ENCODE measurements around the gene MOB2. TPM values are rescaled to one million over a fixed set of nuclear protein-coding genes. Genes with fewer than 3 reads are reported as not detected.
"Not testable (repeated sequence)": the region's sequence is repeated elsewhere in the genome, so short reads cannot be mapped to it uniquely, and the experiment has no call there.

Gene MOB2
- total RNA-seq, 1 donor from 2014 or later, result 41.3 TPM

DNA sequence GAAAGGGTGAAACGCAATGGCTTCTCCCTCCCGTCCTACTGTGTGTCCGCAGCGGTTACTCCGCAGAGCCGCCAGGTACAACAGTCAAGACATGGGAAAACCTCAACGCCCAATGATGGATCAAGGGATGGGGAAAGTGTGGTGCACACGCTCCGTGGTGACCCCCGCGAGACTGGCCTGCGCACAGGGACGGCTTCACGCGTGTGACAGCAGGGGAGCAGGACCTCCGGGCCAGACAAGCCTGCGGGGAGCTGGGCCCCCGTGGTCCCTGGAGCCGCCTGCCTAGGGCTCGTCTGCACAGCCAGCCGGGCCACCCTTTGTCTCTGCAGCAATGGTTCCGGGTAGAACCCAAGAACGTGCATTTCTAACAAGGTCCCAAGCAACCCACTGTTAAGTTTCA, 31.7 kb upstream of the MOB2 start:
- intact Hi-C loops (cut with micrococcal nuclease), result loop anchor here (5.0 kb wide), 1 partner anchor 256 kb away; no protein-coding TSS in a partner anchor

GRCh38 chr11:1517117-1518005, 30.8 kb upstream of the MOB2 start:
- intact Hi-C loops (cut with micrococcal nuclease), result loop anchor here (5.0 kb wide), 1 partner anchor 255 kb away; no protein-coding TSS in a partner anchor

- intact Hi-C loops (cut with micrococcal nuclease), result loop anchor here (5.0 kb wide), 1 partner anchor 254 kb away; no protein-coding TSS in a partner anchor
These were observed 29.9 kb upstream of the MOB2 start for GRCh38 chr11:1516273-1517067.

- intact Hi-C loops (cut with micrococcal nuclease), result loop anchor here (2.0 to 5.0 kb wide), 2 partner anchors 253 to 313 kb away; no protein-coding TSS in a partner anchor
These were observed 28.8 kb upstream of the MOB2 start for GRCh38 chr11:1515082-1516060.

- intact Hi-C loops (cut with micrococcal nuclease), result loop anchor here (2.0 to 5.0 kb wide), 2 partner anchors 252 to 312 kb away; no protein-coding TSS in a partner anchor
These were observed 27.9 kb upstream of the MOB2 start for GRCh38 chr11:1514336-1515061.

GRCh38 chr11:1513326-1514296, 27.0 kb upstream of the MOB2 start:
- intact Hi-C loops (cut with micrococcal nuclease), result loop anchor here (2.0 kb wide), 1 partner anchor 311 kb away; no protein-coding TSS in a partner anchor

GRCh38 chr11:1512531-1513258, 26.1 kb upstream of the MOB2 start:
- intact Hi-C loops (cut with micrococcal nuclease), result not testable (repeated sequence)

DNA sequence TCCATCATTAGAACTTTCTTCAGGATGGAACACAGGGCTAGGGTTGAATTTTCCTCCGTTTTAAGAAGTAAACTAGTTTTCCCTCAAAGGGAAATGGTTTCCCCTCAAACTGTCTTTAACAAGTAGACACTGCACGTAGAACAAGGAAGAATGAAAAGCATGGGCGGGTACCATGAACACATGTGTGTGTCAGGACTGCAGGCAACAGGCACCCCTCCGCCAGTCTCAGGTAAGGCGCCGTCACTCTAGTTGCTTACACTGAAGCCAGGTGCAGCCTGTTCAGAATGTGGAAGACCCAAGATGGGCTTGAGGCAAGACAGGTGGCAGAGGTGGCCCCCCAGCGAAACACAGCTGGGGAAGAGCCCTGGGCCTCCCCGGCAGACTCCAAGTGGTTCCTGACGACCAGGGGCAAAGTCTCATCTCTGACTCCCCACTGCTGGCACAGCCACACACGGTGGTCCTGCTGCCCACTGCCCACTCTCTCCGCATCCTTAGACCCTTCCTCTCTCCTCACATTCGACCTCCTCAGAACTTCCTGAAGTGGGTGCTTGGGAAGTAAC, 25.4 kb upstream of the MOB2 start:
- intact Hi-C loops (cut with micrococcal nuclease), result no loop called here

- intact Hi-C loops (cut with micrococcal nuclease), result no loop called here
These were observed 24.3 kb upstream of the MOB2 start for GRCh38 chr11:1510928-1511327.

DNA sequence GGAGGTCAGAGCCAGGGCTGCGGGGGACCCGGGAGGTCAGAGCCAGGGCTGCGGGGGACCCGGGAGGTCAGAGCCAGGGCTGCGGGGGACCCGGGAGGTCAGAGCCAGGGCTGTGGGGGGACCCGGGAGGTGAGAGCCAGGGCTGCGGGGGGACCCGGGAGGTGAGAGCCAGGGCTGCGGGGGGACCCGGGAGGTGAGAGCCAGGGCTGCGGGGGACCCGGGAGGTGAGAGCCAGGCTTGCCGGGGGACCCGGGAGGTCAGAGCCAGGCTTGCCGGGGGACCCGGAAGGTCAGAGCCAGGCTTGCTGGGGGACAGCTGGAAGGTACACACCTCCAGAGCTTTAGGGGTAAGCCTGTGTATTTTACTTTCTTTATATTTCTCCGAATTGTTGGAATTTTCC, 23.8 kb upstream of the MOB2 start:
- intact Hi-C loops (cut with micrococcal nuclease), result not testable (repeated sequence)

DNA sequence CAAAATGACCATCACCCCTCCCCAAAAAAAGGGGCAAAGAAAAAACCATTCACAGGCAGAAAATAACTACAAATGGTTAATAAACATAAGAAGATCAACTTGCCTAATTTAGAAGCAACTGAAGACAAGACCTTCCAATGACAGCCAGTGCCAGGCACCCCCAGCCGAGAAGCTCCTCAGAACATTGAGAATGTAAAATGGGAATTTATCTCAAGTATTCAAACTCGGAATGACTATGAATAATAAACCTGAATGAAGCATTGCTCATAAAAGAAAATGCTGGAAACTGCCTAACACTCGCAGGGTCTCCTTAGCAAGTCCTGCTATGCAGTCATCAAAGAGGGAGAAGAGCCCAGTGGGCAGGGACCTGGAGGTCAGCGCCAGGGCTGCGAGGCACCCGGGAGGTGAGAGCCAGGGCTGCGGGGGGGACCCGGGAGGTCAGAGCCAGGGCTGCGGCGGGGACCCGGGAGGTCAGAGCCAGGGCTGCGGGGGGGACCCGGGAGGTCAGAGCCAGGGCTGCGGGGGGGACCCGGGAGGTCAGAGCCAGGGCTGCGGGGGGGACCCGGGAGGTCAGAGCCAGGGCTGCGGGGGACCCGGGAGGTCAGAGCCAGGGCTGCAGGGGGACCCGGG, 23.2 kb upstream of the MOB2 start:
- intact Hi-C loops (cut with micrococcal nuclease), result no loop called here

- intact Hi-C loops (cut with micrococcal nuclease), result no loop called here
These were observed 22.4 kb upstream of the MOB2 start for GRCh38 chr11:1508986-1509385.

GRCh38 chr11:1508491-1508891, 21.9 kb upstream of the MOB2 start:
- intact Hi-C loops (cut with micrococcal nuclease), result no loop called here

- intact Hi-C loops (cut with micrococcal nuclease), result no loop called here
These were observed 21.0 kb upstream of the MOB2 start for GRCh38 chr11:1507381-1508140.

- intact Hi-C loops (cut with micrococcal nuclease), result no loop called here
These were observed 20.4 kb upstream of the MOB2 start for GRCh38 chr11:1506981-1507380.

- intact Hi-C loops (cut with micrococcal nuclease), result no loop called here
These were observed 18.9 kb upstream of the MOB2 start for GRCh38 chr11:1505480-1505879.
